ENCODE data around the gene HOXD9.

GRCh38 chr2:176090862-176091261 is 31.7 kb upstream of the HOXD9 start:
- no peak for TF ChIP-seq CTCF (optimal IDR thresholded peaks at IDR 0.05 in 1 of 3, IDR thresholded peaks at IDR 0.05 in 1 of 3, conservative IDR thresholded peaks at IDR 0.05 in 1 of 3; ENCODE audit: extremely low read depth in 1 of 3, insufficient read depth in 2 of 3, low read length in 3 of 3)
- TF ChIP-seq EZH2 (IDR thresholded peaks at IDR 0.05; ENCODE audit: low read length) = no peak
